T-helper 1 cell (primary cell): ENCODE results near the gene GEMIN7.
A peak's percentile ranks its signal among the peaks of the same experiment; 100 is the strongest.
"Not testable (repeated sequence)": the region's sequence is repeated elsewhere in the genome, so short reads cannot be mapped to it uniquely, and the experiment has no call there.

Experiments used
- DNase-seq, 5 donors: peaks; one replicate each; pipeline ENCODE4 v3.0.0-alpha.2; 2012 to 2020

Gene GEMIN7

DNA sequence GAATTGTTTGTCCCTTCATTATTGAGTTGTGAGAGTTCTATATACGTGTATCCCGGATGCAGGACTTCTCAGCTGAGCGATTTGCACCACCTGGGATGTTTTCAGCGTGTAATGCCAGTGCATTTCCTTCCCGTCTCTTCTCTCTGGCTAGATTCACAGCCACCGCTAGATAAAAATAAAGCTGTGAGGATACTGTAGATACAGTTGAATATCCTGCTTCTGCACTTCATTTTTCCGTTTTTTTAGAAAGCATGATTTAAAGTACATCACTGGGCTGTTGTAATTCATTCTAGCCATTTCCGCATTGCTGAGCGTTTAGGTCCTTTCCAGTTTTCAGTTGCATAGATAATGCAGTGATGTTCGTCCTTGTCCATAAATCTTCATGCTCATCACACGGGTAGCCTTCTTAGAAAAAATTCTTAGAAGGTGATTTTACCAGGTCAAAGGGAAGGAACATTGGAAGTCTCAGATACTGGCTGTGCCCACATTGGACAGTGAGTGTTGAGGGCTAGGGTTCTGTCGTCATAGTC, 28.6 kb downstream of the GEMIN7 start:
- DNase-seq, result no peak

DNA sequence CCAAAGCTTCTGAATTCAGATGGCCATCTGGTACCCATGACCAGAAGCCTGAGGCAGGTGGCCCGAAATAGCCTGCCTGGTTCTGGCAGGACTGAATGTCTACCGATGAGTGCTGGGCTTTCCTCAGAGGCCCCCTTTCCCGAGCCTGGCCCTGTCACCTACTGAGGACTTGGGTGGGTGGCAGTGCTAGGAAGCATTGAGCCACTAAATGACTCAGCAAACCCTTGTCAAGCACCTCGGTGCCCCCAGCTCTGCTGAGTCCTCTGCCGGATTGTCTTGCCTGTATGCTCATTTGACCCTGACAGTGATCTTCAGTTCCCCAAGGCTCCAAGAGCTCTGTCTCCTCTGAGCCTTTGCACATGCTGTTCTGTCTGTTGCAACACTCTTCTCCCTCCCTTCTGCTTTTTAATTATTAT, 31.8 kb downstream of the GEMIN7 start:
- DNase-seq, result no peak

DNA sequence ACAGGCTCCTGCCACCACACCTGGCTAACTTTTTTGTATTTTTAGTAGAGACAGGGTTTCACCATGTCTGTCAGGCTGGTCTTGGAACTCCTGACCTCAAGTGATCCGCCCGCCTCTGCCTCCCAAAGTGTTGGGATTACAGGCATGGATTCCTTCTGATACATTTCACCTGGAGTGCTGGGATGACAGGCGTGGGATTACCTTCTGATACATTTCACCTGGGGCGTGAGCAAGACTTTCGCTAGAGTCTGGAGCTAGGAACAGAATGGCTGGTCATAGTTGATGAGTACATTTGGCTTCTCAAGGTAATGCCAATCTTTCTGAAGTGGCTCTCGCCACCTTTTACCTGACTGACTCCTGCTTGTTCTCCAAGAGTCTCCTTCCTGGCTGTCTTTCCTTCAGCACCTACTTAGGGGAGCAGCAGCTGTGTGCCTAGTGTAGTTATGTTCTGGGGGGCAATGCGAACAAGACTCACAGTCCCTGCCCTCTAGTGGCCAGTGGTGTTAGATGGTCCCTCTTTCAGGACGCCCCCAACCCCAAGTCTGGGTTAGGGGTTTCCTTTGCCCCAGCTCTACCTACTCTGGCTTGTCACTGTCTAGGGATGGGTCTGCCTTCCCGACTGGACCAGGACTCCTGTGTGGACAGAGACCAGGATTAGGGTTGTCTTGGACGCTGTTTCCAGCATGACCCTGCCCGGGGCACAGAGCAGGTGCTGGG, 33.2 kb downstream of the GEMIN7 start:
- DNase-seq, result no peak

DNA sequence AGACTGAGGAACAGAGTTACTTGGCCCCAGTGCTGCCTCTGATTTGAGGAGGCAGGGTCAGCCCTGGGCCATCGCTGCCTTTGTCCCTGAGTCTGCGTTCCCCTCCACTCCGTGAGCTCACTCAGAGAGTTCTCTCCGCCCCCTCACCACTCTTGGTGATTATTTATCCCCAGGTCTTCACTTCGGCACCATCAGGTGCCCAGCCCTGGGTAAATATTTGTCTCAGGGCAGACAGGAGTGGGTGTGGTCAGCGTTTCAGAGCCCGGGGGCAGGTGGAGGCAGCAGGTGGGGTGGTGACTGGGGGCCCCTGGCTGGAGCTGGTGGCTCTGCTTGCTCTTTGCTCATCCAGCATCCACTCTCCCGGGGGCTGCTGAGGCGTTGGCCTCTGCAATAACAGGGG, 34.6 kb downstream of the GEMIN7 start:
- no peak for DNase-seq

DNA sequence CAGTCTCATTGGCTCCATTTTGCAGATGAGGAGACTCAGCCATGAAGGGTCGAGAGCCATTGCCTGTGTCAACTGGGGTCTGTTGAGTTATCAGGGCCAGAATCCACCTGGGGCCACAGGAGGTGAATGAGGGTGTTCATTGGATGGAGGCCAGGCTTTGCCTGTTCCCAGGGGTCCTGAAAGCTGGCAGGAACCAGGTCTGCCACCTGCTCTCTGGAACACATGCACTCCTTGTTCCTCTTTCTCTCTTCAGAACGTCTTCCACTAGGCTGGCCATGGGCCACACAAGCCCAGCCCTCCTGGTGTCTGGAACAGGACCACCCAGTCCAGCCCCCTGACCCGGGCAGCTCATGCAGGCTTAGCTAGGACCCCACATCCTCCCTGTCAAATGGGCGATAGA, 35.1 kb downstream of the GEMIN7 start:
- DNase-seq, result no peak

DNA sequence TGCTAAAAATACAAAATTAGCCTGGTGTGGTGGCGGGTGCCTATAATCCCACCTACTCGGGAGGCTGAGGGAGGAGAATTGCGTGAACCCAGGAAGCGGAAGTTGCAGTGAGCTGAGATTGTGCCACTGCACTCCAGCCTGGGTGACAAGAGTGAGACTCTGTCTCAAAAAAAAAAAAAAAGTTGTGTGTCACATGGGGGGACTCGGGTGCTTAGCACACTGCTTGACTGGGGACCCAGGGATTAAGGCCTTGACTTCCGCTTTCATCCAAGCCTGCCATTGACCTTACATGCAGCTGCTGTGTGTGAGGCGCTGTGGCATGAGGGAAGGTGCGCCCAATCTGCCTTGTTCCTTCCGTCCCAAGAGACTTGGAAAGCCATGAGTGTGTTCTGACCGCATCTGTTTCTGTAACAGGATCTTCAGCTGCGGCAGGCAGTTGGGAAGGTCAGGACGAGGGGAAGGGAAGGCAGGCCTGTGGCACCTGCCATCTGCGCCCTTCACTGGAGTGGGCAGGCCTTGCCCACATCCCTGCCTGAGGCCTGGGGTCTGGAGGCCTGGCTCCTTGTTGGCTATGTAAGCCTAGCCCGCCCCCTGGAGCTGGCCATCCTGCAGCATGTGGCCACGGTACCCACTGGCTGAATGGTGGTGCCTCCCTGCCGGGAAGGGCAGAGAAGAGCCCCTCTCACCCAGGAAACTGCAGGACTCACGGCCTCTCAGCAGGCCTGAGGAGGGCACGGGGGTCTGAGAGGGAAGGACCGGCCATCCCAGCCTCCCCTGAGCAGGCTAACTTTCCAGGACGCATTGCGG, 37.0 kb downstream of the GEMIN7 start:
- DNase-seq, result no peak

DNA sequence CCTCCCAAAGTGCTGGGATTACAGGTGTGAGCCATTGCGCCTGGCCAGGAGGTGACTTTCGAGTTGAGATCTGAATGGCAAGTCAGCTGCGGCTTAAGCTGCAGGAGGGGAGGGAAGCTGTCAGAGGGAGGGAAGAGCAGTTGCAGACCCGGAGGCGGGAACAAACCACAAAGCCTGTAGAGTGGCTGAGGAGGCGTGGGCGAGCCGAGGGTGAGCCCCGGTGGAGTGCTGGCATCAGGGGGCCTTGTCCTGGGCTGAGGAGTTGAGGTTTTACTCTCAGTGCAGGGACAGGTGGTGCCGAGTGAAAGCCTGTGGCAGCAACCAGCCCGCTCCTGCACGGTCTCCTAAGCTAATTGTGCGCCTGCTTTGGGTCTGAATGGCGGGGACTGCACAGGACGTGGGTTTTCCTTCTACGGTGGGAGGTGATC, 38.1 kb downstream of the GEMIN7 start:
- DNase-seq, result peak in 1 of 5 donors; percentile 31

DNA sequence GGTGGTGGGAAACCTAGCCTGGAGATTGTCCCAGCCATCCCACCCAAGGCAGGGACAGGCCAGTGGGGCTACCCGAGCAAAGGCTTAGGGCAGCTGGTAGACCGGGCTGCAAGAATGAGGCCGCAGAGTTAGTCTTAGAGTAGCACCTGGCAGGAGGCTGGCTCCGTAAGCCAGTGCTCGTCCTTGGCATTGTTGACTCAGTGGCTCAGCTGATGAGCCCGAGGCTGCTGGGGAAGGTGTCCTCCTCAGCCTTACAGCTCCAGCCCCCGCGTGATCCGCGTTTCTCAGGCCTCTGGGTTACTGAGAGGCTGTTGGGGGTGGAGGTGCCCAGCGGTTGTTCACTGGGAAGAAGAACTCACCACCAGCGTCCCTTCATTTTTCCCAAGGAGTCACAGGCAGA, 38.6 kb downstream of the GEMIN7 start:
- no peak for DNase-seq

DNA sequence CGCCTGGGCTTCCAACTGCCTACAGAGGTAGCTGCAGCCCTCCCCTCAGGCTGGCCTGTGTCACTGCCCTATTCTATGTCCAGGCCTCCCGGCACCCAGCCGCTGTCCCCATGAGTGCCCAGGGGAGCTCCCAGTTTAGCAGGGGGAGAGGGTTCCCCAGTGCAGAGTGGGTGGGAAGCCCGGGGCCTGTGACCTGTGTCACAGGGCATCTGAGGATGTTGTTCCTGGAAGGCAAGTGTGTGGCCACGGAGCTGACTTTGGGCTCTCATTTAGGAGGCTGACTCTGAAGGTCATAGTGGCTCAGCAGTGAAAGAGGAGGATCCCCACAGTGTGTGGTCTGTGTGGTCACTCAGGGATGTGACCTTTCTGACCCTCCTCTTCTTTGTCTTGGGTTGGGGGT, 39.0 kb downstream of the GEMIN7 start:
- no peak for DNase-seq

DNA sequence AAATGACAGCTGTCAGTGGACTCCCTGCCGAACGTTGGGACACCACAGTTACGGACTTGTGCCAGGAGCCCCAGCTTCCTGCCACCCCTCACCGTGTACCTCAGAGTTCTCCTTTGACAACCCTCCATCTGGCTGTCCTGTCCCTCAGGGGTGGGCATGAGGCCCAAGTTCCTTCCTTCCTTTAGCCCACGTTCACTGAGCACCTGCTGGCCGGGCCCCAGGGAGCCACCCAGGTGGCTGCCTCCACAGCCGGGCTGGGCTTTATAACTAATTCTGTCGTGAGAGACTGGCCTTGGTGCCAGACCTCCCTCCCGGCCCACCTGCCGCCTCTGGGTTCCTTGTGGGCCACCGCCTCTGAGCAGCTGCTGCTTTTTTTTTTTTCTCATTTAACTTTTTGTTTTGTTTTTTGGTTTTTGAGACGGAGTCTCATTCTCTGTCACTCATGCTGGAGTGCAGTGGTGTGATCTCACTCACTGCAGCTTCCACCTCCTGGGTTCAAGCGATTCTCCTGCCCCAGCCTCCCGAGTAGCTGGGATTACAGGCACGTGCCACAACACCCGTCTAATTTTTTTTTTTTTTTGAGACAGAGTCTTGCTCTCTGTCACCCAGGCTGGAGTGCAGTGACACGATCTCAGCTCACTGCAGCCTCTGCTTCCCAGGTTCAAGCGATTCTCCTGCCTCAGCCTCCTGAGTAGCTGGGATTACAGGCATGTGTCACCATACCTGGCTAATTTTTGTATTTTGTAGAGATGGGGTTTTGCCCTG, 39.7 kb downstream of the GEMIN7 start:
- DNase-seq, result not testable (repeated sequence)

DNA sequence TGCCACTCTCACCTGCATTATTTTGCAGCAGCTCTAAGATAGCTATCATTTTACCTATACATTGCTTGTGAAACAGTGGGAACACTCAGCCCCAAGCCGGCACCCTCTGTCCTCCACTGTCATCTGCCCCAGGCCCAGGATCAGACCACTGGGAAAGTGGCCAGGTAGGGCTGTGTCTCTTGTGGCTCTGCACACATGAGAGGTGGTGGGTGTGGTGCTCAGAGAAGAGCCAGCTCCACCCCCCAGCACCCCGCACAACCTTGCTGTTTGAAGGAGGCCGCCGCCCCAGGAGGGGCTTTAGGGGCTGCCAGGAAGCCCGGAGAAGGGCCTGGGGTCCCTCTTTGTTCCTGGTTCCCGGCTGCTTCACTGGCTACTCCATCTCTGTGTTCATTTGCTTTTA, 40.5 kb downstream of the GEMIN7 start:
- no peak for DNase-seq

DNA sequence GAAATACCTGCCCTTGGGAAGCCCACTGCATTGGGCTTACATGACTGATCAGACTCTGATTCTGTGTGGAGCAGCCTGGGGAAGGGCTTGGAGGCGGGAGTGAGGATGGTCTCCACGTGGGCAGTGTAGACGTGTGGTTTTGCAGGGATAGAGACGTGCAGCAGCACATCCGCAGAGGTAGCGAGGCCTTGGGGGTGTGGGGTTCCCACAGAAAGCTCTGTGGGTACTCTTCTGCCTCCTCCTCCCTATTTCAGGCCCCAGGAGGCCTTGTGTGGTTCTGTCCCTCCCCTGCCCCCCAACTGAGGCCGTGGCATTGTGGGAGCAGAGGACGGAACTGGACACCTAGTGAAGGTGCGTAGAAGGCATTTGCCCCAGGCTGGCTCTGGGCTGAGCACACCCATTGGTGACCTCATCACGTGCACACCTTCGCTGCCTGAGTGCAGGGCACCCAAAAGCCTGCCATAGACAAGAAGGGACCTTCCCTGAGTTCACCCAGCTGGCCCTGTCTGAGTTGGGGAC, 42.8 kb downstream of the GEMIN7 start:
- no peak for DNase-seq

DNA sequence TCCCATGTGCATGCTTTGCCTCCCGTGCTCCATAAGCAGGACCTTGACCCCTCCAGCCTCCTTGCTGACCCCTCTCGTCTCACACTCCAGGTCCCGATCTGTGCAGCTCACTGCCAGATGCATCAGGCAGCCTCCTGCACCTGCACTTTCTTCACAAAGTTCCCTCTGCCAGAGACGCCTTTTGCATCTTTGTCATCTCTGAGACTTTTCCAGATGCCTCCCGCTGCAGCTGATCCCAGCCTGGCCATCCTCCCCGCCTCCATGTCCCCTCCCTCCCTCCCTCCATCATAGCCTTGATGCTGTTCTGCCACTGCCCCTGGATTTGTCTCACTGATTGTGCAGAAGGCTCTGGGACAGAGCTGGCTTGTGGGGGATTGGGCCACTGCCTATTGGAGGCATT, 43.8 kb downstream of the GEMIN7 start:
- DNase-seq, result no peak

DNA sequence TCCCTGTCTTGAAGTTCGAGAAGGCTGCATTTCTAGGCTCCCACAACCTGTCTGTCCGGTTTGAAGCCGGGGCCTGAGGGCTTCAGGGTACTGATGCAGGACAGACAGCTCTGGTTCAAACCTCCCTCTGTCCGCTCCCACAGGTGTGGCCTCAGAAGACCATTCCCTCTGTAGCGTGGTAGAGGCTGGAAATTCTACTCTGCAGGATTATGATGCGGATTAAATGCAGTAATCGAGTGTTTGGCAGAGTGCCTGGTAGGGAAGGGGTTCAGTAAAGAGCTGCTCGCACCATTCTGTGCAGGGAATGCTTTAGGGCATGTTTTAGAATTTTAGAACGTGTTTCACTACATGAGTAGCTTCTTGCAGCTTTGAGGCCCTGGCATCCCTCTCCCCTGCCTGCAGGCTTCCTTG, 44.4 kb downstream of the GEMIN7 start:
- DNase-seq, result no peak

DNA sequence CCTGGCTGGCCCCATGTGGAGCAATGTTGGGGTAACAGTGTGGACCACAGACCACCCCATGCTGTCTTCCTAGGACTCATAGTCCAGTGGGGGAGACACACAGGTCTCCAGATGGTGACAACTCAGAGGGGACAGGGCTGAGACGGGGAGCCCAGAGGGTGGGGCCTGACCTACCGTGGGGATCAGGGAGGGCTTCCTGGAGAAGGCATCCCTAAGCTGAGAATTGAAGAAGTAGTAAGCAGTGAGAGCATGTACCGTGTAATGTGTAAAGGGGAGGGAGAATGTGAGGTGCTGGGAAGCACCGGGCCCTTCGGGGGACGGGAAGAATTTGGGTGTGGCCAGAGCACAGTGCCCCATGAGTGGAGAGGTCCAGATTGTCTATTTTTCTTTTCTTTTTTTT, 45.0 kb downstream of the GEMIN7 start:
- no peak for DNase-seq

DNA sequence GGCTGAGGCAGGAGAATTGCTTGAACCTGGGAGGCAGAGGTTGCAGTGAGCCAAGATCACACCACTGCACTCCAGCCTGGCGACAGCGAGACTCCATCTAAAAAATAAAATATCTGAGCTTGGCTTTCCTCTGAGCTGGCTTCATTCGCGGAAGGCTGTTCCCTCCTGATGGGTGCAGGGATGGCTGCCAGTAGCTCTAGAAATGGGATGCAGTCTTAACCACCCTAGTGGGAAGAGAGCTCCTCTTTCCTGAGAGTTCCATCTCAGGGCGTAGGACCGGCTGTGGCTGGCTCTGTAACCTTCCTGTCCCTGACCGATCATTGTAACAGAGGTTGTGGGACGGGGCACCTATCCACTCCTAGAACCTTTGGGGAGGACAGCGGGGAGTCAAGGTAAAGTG, 46.3 kb downstream of the GEMIN7 start:
- no peak for DNase-seq

DNA sequence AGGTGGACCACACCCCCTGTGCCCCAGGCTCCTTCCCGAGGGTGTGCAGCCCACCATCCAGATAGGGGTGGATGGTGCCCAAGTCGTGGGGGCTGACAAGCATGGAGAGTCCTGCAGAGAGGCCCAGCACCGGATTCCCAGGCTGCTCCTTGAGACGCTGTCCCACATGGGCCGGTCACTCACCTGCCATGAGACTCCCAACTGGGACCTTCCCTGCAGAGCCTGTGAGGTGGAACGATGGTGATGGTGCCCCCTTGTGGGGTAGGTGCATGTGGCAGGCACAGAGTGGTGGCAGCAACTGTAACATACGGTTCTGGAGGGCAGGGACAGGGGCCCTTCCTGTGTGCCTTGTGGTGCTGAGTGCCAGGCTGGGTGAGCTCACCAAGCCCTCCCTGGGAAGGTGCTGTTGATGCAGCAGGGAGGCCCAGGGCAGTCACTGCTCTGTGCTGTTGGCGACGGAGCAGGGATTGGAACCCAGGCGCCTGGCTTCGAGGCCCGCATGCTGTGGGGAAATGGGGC, 47.0 kb downstream of the GEMIN7 start:
- peak; percentile 33 to 52 (median 41) for DNase-seq

DNA sequence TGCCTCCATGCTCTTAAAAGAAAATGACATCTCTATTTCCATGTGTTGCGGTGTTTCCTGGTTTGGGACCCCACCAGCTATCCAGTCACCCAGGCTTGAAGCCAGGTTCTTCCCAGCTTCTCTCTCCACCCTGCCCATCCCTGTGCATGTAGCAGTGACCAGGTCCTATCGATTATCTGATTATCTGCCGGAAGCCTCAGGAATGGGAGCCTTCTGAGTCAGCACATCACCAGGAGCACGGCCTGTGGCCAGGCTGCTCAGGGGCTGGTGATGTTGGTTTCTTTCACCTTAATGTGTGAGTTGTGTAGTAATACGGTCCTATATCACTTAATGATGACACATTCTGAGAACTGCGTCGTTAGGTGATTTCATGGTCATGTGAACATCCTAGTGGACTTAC, 47.6 kb downstream of the GEMIN7 start:
- no peak for DNase-seq

DNA sequence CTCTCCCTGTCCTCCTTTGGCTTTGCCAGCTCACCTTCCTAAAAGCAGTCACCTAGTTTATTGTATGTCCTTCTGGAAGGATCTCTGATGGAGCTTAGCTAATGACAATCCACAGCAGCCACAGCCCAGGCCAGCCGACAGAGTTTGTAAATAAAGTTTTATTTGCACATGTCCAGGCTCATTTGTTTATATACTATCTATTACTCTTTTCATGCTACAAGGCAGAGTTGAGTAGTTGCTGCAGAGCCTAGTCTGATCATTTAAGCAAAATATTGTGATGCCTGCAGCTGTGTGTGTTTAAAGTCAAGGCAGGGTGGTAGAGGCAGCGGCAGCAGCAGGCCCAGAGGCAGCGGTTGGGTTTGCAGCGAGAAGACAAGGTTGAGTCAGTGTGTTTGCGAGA, 49.1 kb downstream of the GEMIN7 start:
- no peak for DNase-seq

DNA sequence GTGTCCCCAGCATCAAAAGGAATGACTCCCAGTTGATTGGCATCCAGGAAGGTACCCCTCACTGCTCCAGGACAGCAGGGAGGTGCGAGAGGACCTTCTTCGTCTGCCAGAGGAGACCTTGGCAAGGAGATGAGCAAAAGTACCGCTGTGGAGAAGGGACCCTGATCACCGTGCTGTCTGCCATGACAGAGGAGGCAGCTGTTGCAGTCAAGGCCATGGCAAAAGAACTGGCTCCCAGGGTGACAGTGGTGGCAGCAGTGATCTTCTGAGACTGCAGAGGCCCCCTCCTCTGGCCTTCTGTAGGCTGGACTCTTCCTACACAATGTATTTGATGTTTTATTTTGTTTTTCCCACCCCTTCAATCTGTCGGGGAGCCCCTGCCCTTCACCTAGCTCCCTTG, 49.7 kb downstream of the GEMIN7 start:
- no peak for DNase-seq

DNA sequence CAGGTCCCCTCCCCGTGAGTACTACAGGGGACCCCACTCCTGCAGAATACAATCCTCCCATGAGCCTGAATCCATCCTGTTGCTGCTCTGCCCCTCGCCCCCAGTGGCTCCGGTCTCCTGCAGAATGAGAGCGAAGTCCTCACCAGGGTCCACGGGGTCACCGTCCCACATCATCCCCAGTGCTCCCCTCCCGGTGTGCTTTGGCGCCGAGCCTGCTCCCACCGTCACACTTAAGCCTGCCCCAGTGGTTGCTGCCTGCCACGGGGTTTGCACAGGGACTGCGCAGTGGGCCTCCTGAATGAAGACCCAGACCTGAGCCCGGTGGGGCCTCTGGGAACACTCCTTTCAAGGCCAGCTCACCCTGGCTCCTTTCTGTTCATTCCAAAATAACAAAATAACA, 51.2 kb downstream of the GEMIN7 start:
- DNase-seq, result no peak

DNA sequence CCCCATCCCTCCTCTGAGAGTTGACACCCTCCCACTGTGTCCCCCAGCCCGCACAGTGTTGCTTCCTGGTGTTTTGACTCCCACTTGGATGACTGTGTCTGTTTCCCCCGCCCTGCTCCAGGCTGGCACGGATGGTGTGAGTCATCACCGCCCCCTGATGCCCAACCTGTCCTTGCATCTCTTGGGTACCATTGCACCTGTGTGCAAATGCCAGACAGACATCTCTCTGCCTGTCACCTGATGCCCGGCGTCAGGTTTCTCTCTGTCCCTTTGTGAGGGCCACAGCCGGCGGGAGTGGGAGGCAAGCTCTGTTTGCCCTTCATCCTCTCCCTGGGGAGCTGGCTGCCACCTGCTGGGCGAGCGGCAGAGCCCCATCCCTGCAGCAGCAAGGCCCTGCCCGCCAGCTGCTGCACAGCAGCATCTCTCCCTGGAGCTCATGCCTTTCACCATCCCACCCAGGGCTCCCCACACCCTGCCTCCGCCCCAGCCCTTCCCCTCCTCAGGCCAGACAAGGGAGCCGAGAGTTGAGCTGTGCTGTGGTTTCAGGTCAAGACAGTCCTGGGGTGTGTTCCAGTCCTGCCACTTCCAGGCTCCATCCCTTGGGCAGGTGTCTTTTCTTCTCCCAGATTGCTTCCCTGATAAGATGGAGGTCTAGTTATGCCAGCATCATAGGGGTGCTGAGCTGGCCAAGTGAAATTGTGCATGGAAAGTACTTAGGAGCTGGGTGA, 52.0 kb downstream of the GEMIN7 start:
- no peak for DNase-seq
